Fibroblast of skin of scalp (primary cell): ENCODE results near the gene GMPR2. TPM values are rescaled to one million over a fixed set of nuclear protein-coding genes. Genes with fewer than 3 reads are reported as not detected.

Experiments used
- DNase-seq: peaks from one replicate; pipeline ENCODE4 v3.0.0-alpha.2; 2013
- polyA plus RNA-seq, 2 experiments: library from polyadenylated mRNA; unstranded; fragments of 120-200 nt; gene quantifications; one replicate each; pipeline ENCODE4 v1.2.1, GENCODE V29; 2013; ENCODE audit not compliant: insufficient read length in 2 of 2

Gene GMPR2
- 57.2 TPM for polyA plus RNA-seq (2013, experiment 1 of 2; ENCODE audit: insufficient read length)
- 58.3 TPM for polyA plus RNA-seq (2013, experiment 2 of 2; ENCODE audit: insufficient read length)

GRCh38 chr14:24232645-24233537, at the start of gene GMPR2:
Gene GMPR2, plus strand, starts transcription at chr14:24232929. Its CDS starts 325 bp downstream, at chr14:24233254.
- no peak for DNase-seq

- DNase-seq, result no peak
Observed at GRCh38 chr14:24183014-24183481, 49.7 kb upstream of the GMPR2 start.

GRCh38 chr14:24184104-24184970, 48.4 kb upstream of the GMPR2 start:
- DNase-seq, result no peak

DNA sequence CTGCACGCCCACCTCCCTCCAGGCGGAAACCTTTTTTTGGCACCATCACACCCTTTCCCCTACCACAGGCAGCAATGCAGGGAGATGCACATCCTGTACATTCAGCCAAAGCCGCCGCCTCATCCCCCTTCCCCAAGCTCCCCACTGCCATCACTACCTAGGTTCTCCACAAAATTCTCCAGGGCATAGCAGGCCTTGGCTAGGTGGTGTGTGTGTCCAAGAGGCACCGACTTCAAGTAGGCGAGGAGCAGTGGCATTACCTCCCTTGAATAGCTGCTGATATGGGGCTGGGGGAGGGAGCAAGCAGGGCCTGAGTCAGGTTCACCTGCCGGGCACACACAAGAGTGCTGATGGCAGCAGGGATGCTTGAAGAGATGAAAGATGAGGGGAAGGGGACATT, 47.7 kb upstream of the GMPR2 start:
- no peak for DNase-seq

GRCh38 chr14:24185741-24186140, 47.0 kb upstream of the GMPR2 start:
- no peak for DNase-seq

GRCh38 chr14:24186831-24187538, 45.7 kb upstream of the GMPR2 start:
- no peak for DNase-seq

DNA sequence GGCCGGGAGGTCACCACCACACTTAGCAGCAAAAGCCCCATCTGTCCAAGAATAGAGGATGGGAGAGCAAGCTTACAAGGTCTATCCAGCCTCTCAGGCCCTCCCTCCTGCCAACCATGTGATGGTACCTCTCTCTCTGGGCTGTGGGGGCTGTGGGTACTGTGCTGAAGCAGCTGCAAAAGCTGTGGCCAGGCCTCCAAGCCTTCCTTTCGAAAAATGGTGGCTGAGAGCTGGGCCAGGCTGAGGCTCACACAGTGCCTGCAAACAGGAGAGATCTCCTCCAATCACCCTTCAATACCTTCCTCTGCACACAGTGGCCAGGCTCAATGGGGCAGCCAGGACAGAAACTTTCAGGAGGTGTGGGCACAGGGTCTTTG, 45.2 kb upstream of the GMPR2 start:
- DNase-seq, result no peak

GRCh38 chr14:24188251-24189058, 44.3 kb upstream of the GMPR2 start, which contains the start of gene IPO4:
Gene IPO4, minus strand, starts transcription at chr14:24188816. Its CDS starts 29 bp downstream, at chr14:24188787.
- DNase-seq, result peak; percentile 98

DNA sequence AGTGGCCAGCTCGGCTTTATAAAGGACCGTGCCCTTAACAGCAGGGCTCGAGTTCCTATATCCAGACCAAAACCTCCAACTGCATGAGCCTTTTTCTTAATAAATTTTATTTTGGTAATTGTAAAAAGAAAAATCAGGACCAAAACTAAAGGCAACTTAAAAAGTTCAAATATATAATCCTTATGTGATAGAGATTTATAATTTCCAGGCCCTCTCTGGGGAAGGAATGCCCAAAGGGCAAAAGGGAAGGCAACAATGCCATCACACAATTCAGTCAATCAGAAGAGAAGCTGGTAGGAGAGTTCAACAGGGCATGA, 43.7 kb upstream of the GMPR2 start:
- no peak for DNase-seq

GRCh38 chr14:24189460-24189859, 43.3 kb upstream of the GMPR2 start:
- no peak for DNase-seq

DNA sequence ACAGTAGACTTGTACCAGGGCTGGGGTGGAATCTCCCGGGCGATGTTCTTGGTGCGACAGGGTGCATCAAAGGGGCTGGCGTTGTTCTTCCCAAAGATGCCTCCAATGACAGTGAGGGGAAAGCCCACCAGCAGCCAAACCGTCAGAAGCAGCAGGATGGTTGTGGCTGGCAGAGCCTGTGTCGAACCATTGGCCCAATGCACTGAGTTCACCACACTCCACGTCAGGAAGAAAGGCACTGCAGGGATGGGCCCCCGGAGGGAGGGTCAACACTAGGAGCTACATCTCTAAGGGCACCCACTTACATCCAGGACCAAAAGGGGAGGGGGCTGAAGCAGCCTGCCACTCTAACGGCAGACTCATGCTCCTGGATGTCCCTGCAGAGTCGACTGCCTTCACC, 42.3 kb upstream of the GMPR2 start:
- no peak for DNase-seq

DNA sequence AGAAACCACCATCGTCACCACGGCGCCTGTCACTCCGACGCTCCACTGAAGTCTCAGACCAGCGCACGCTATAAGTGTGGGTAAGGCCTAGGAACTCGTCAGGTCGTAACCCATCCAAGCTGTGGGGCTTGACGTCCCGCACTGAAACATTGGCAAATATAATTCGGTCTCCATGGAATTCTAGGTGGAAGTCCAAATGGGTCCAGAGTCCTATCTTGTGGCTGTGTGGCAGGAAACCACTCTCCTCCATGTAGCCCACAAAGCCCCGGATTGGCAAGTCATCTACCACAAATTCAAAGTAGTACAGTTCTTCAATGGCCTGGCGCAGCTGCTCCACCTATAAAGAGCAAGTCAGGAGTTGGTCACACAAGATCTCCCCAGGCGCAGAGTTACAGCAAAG, 39.8 kb upstream of the GMPR2 start:
- no peak for DNase-seq

DNA sequence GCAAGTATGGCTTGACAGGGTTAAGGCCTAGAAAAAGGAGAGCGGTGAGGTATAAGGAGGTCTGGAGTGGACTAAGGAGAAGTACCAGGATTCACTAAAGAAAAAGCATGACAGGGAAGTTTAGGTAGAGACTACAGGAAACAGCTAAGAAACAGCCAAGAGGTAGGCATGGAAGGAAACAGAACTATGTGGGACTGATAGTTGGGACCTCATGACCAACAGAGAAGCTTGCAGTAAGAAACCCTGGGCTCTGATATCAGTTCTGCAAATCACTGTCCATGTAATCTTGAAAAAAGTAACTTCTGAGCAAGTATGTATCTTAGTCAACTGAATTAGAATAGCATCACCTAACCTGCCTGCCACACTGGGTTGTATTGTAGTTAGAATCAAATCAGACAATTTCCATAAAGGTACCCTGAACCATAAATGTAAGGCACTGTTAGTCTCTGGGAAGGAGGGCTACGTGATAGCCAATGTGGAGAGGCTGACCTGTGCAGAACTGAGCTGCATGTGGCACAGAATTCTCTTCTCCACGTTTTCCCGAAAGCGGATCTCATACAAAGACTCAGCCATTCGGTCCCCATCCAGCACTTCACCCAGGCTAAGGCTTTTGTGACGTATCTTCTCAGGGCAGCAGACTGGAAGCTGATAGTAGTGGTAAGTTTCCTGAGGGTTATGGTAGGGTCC, 38.4 kb upstream of the GMPR2 start:
- DNase-seq, result no peak

GRCh38 chr14:24194873-24195185, 37.9 kb upstream of the GMPR2 start:
- no peak for DNase-seq

DNA sequence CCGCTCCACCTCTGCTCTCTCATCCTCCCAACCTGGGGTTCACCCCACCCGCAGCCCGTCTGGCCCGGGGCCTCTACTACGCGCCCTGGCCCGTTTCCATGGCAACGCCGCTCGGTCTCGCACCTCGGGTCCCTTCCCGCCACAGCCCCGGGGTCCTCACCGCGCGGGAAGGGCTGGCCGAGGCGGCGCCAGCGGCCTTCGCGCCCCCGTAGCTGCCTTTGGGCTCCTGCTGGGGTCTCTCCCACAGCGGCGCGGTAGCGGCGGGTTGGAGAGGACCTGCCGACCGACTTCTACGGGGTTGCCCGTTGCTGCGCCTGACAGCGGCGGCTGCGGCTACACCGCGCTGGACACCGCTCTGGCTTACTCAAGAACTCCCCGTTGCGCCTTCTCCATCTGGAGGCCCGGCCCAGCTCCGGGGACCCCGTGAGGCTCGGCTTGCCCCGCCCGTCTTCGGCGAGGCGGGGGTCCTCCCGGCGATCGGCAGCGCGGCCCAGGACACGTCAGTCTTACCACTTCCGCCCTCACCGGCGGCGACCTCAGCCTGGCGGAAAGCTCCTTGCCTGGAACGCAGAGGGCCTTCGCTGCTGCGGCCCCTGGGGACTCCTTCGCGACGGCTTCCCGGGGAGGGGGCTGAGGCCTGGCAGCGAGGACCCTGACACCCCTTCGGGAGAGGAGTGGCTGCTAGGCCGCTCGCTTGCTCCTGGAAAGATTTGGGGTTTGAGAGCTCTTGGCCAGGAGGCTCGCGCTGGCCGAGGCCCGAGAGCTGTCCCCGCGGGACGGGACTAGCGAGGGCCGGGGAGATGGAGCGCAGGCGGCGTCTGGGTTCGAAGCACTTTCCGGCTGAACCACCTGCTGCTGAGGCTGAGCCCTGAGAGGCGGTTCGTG, 37.3 kb upstream of the GMPR2 start, which contains the start of gene TM9SF1:
TSS of gene TM9SF1 (minus strand) at position 256 of the 885 bp plus-strand sequence. CDS start 422 bp downstream, outside the sequence.
- peak; percentile 88 for DNase-seq

DNA sequence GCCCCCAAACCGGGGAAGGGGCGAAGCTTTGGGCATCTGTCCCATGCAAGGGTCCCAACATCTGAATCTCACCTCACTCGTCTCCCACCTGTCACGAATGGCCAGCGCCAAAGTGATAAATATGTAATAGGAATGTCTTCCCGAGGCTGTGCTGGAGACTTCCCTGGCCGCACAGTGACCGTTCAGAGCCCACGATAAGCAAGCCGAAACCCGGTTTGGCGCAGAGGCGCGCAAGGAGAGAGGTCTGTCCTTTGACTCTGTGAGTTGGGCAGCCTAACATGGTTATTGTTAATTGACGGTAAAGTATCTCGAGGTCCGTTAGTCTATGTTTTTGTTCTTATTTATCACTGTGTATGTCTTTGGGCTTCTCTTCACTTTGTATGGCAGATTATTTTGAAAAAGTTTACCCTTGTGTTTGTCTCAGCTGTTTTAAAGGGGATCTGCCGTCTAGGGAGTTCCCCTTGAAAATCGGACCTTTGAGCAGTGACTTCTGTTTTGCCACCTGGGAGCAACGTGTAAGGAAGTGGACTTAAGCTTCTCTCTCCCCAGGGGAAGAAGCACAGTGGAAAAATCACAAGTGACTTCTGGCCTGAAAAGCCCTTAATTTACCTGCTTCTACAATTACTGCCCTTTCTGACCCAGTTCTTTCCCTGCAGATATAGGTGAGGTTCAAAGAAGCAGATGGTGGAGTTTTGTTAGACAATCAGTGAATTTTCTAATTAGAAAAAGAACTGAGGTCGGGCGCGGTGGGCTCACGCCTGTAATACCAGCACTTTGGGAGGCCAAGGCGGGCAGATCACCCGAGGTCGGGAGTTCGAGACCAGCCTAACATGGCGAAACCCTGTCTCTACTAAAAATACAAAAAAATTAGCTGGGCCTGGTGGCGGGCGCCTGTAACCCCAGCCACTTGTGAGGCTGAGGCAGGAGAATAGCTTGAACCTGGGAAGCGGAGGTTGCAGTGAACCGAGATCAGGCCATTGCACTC, 36.4 kb upstream of the GMPR2 start:
- no peak for DNase-seq

- DNase-seq, result no peak
Observed at GRCh38 chr14:24197056-24197450, 35.7 kb upstream of the GMPR2 start.

DNA sequence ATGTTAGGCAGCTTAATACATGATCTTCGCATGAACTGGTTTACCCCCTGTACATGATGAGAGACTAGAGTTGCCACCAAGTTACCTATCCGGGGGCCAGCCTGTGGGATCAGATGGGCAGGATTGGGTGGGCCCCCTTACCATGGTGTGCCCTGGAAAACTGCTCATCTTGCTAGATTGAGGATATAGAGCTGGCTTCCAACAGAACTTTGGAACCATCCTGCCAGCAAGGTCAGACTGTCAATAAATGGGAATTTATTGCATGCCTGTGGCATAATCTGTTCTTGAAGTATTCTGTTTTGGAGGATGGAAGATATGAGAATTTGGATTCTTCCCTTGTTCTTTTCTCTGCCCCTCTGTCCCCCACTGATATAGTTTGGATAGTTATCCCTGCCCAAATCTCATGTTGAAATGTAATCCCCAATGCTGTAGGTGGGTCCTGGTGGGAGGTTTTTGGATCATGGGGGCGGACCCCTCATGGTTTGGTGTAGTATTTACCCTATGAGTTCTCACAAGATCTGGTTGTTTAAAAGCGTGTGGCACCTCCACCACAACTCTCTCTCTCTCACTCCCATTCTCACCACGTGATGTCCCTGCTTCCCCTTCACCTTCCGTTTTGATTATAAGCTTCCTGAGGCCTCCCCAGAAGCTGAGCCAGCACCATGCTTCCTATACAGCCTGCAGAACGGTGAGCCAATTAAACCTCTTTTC, 33.8 kb upstream of the GMPR2 start:
- no peak for DNase-seq
